ENCODE results near the gene OPCML.

DNA sequence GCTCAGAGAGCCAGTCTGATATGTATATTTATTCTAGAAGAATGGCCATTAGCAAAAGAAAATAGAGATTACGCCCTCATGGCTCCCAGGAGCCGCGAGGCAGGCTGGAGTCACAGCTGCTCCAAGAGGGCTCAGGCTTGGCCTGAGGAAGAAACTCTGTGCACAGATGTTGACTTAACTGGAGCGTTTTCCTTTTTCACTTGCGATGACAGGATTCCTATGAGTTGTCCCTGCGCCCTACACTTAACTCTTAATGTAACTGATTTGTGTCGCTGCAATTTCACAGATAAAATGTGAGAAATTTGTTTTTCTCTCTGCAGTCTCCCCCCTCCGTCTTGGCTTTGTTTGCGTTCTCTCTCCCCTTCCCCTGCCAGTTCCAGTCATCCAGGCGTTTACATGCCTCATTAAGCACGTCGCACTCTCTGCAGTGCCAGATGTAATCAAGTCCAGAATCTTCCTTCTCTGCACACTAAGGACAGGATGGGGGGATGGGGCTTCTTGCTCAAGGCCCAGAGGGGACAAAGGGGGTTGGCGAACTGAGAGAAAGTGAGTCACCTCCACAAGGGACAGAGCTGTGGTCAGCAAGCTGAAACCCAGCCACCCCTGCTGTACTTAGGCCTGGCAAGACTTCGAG is 1101.8 kb downstream of the OPCML start:
- no peak for TF ChIP-seq EZH2 (IDR thresholded peaks at IDR 0.05; ENCODE audit: borderline replicate concordance, insufficient read depth, low read depth, low read length, poor library complexity, severe bottlenecking)
- TF ChIP-seq, protein P1, sequence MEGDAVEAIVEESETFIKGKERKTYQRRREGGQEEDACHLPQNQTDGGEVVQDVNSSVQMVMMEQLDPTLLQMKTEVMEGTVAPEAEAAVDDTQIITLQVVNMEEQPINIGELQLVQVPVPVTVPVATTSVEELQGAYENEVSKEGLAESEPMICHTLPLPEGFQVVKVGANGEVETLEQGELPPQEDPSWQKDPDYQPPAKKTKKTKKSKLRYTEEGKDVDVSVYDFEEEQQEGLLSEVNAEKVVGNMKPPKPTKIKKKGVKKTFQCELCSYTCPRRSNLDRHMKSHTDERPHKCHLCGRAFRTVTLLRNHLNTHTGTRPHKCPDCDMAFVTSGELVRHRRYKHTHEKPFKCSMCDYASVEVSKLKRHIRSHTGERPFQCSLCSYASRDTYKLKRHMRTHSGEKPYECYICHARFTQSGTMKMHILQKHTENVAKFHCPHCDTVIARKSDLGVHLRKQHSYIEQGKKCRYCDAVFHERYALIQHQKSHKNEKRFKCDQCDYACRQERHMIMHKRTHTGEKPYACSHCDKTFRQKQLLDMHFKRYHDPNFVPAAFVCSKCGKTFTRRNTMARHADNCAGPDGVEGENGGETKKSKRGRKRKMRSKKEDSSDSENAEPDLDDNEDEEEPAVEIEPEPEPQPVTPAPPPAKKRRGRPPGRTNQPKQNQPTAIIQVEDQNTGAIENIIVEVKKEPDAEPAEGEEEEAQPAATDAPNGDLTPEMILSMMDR (IDR thresholded peaks at IDR 0.05), result no peak
